H9 (cell line): Measurements from ENCODE around the gene PKN3. TPM values are rescaled to one million over a fixed set of nuclear protein-coding genes. Genes with fewer than 3 reads are reported as not detected.

ENCODE experiments used
- DNase-seq: peaks from one replicate; pipeline ENCODE4 v3.0.0-alpha.2; 2017
- H2AFZ ChIP-seq: one replicate; pipeline ENCODE4 v1.6.1; 2013; ENCODE audit warnings: mild to moderate bottlenecking, low read length, control low read depth, moderate library complexity
- H2AK5ac ChIP-seq: 2 replicates; pipeline ENCODE4 v1.6.1; 2013; ENCODE audit warnings: low read length, control low read depth, mixed read lengths; ENCODE audit not compliant: insufficient read length
- H2BK120ac ChIP-seq: one replicate; pipeline ENCODE4 v1.6.1; 2013; ENCODE audit warnings: low read depth, mild to moderate bottlenecking, low read length, control low read depth, inconsistent platforms; ENCODE audit not compliant: poor library complexity, severe bottlenecking
- H2BK12ac ChIP-seq: 2 replicates; pipeline ENCODE4 v1.6.1; 2013; ENCODE audit warnings: low read length, control low read depth, mixed read lengths, low read depth; ENCODE audit not compliant: insufficient read length
- H2BK15ac ChIP-seq: 2 replicates; pipeline ENCODE4 v1.6.1; 2013; ENCODE audit warnings: low read depth, low read length, control low read depth
- H2BK20ac ChIP-seq: one replicate; pipeline ENCODE4 v1.6.1; 2013; ENCODE audit warnings: low read depth, mild to moderate bottlenecking, low read length, control low read depth, inconsistent platforms; ENCODE audit not compliant: poor library complexity, severe bottlenecking
- H2BK5ac ChIP-seq: 2 replicates; pipeline ENCODE4 v1.6.1; 2013; ENCODE audit warnings: low read length, control low read depth, mixed read lengths; ENCODE audit not compliant: insufficient read length
- H3K14ac ChIP-seq: 2 replicates; pipeline ENCODE4 v1.6.1; 2013; ENCODE audit warnings: low read length, control low read depth; ENCODE audit not compliant: insufficient read depth
- H3K18ac ChIP-seq: 2 replicates; pipeline ENCODE4 v1.6.1; 2013; ENCODE audit warnings: low read depth, mild to moderate bottlenecking, mixed read lengths, low read length, control low read depth; ENCODE audit not compliant: insufficient read length
- H3K23ac ChIP-seq: 2 replicates; pipeline ENCODE4 v1.6.1; 2013; ENCODE audit warnings: low read length, control low read depth, mixed read lengths, low read depth; ENCODE audit not compliant: insufficient read length
- H3K23me2 ChIP-seq: 2 replicates; pipeline ENCODE4 v1.6.1; 2013; ENCODE audit warnings: low read depth, mild to moderate bottlenecking, mixed read lengths, low read length, control low read depth; ENCODE audit not compliant: insufficient read length, poor library complexity, severe bottlenecking
- H3K27ac ChIP-seq: 2 replicates; pipeline ENCODE4 v1.5.1; 2013; ENCODE audit warnings: low read length, control low read depth, mixed read lengths, low read depth; ENCODE audit not compliant: insufficient read length
- H3K27me3 ChIP-seq: 2 replicates; pipeline ENCODE4 v1.6.1; 2013; ENCODE audit warnings: low read length, control low read depth, inconsistent platforms; ENCODE audit not compliant: insufficient read depth
- H3K4ac ChIP-seq: 2 replicates; pipeline ENCODE4 v1.6.1; 2013; ENCODE audit warnings: low read depth, mild to moderate bottlenecking, control low read depth, inconsistent platforms, low read length, moderate library complexity
- H3K4me1 ChIP-seq: 2 replicates; pipeline ENCODE4 v1.6.1; 2013; ENCODE audit warnings: low read length, control low read depth, inconsistent platforms; ENCODE audit not compliant: insufficient read depth
- H3K4me2 ChIP-seq: 2 replicates; pipeline ENCODE4 v1.6.1; 2013; ENCODE audit warnings: low read length, control low read depth, mixed read lengths; ENCODE audit not compliant: insufficient read length, insufficient read depth
- H3K56ac ChIP-seq: 2 replicates; pipeline ENCODE4 v1.6.1; 2013; ENCODE audit warnings: low read depth, mild to moderate bottlenecking, mixed read lengths, low read length, control low read depth; ENCODE audit not compliant: insufficient read length
- H3K79me1 ChIP-seq: 2 replicates; pipeline ENCODE4 v1.6.1; 2013; ENCODE audit warnings: low read depth, mild to moderate bottlenecking, moderate library complexity, low read length, control low read depth, inconsistent platforms; ENCODE audit not compliant: insufficient read depth, poor library complexity, severe bottlenecking
- H3K79me2 ChIP-seq: 2 replicates; pipeline ENCODE4 v1.6.1; 2013; ENCODE audit warnings: low read length, control low read depth, inconsistent platforms; ENCODE audit not compliant: insufficient read depth
- H3K9ac ChIP-seq: 2 replicates; pipeline ENCODE4 v1.6.1; 2013; ENCODE audit warnings: low read length, control low read depth, mixed read lengths; ENCODE audit not compliant: insufficient read length; ENCODE audit errors: extremely low read depth
- H3K9me3 ChIP-seq: one replicate; pipeline ENCODE4 v1.6.1; 2013; ENCODE audit warnings: low read depth, low read length, inconsistent platforms; ENCODE audit not compliant: control insufficient read depth
- H3T11ph ChIP-seq: one replicate; pipeline ENCODE4 v1.6.1; 2013; ENCODE audit warnings: mild to moderate bottlenecking, low read length, control low read depth, inconsistent platforms
- H4K20me1 ChIP-seq: one replicate; pipeline ENCODE4 v1.6.1; 2013; ENCODE audit not compliant: control insufficient read depth, insufficient read length, insufficient read depth
- H4K5ac ChIP-seq: 2 replicates; pipeline ENCODE4 v1.6.1; 2013; ENCODE audit warnings: low read depth, mild to moderate bottlenecking, mixed read lengths, low read length, control low read depth; ENCODE audit not compliant: insufficient read length
- H4K8ac ChIP-seq: replicated peaks from 2 replicates; pipeline ENCODE4 v1.6.1; 2013; ENCODE audit warnings: low read length, control low read depth, mixed read lengths, low read depth; ENCODE audit not compliant: insufficient read length
- H4K91ac ChIP-seq: 2 replicates; pipeline ENCODE4 v1.6.1; 2013; ENCODE audit warnings: low read depth, mild to moderate bottlenecking, moderate library complexity, mixed read lengths, low read length, control low read depth; ENCODE audit not compliant: insufficient read length
- H3K27ac Mint-ChIP-seq, 3 experiments: 2 replicates in 2 of 3; 3 replicates in 1 of 3; pipeline ENCODE4 v1.8.0; 2020 to 2021; ENCODE audit warnings: mixed read lengths in 3 of 3, mild to moderate bottlenecking in 1 of 3, moderate library complexity in 1 of 3
- H3K27me3 Mint-ChIP-seq: 2 replicates; pipeline ENCODE4 v1.8.0; 2021; ENCODE audit warnings: low read depth, mild to moderate bottlenecking, moderate library complexity, mixed read lengths
- H3K36me3 Mint-ChIP-seq, 3 experiments: 2 replicates in 2 of 3; 3 replicates in 1 of 3; pipeline ENCODE4 v1.8.0; 2020 to 2021; ENCODE audit warnings: low read depth in 3 of 3, mixed read lengths in 3 of 3; ENCODE audit not compliant: insufficient read depth in 1 of 3
- H3K4me1 Mint-ChIP-seq, 2 experiments: 2 replicates each; pipeline ENCODE4 v1.8.0; 2020; ENCODE audit warnings: mixed read lengths in 2 of 2
- H3K4me3 Mint-ChIP-seq, 2 experiments: 2 replicates in 1 of 2; 3 replicates in 1 of 2; pipeline ENCODE4 v1.8.0; 2020 to 2021; ENCODE audit warnings: mild to moderate bottlenecking in 2 of 2, mixed read lengths in 2 of 2, moderate library complexity in 1 of 2
- H3K9me3 Mint-ChIP-seq, 2 experiments: 2 replicates in 1 of 2; 3 replicates in 1 of 2; pipeline ENCODE4 v1.8.0; 2020; ENCODE audit warnings: mild to moderate bottlenecking in 2 of 2, mixed read lengths in 2 of 2, moderate library complexity in 1 of 2
- WGBS: extraction: QIAGEN DNeasy Blood & Tissue Kit; methylation state at CpG from one replicate; pipeline ENCODE4 v1.1.7; 2013; ENCODE audit warnings: missing lambda C conversion rate, low lambda C conversion rate, mixed read lengths; ENCODE audit not compliant: insufficient read length; ENCODE audit errors: extremely low coverage; 5-methylcytosine and 5-hydroxymethylcytosine counted together
- total RNA-seq: library from RNA; stranded (reverse); gene quantifications from 2 replicates; pipeline ENCODE4 v1.2.1, GENCODE V29; 2021
- TF ChIP-seq, protein P1 (sequence below): fragments of 200-600 bp; sonication (generic); conservative IDR thresholded peaks from 3 replicates; pipeline ENCODE4 v1.8.0; 2021; ENCODE audit warnings: antibody characterized with exemption, mild to moderate bottlenecking

The PKN3 gene
- total RNA-seq, 1 experiment from 2014 or later: 25.0 TPM

DNA sequence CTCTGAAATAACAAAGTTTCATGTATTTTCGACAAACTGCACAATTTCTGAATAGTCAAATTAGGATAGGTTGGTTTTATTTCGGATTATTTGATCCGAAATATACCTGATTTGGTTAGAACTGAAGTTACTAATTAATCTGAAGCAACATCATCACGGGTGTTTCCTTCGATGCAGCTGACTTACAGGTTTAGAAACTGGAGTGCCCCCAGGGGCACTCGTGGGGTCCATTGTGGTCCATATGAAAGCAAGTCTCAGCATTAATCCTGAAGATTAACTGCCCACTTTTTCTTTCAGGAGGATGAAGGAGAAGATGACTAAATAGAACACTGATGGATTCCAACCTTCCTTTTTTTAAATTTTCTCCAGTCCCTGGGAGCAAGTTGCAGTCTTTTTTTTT lies 8.0 kb upstream of the PKN3 start:
- H3K4me3 Mint-ChIP-seq: no peak overlapping the region
- no peak overlapping the region for H3K4ac ChIP-seq

More for the DNA sequence above, 8.0 kb upstream of the PKN3 start:
- H3K79me1 ChIP-seq: no peaks in the 10 kb centered on the region
- peaks cover 14% of the 10 kb centered on the region; the same call in 1 of the 2 replicates for H3K79me2 ChIP-seq
- H3K14ac ChIP-seq: no peak overlapping the region
- no peaks in the 10 kb centered on the region for H3K9me3 ChIP-seq
- H4K20me1 ChIP-seq: no peaks in the 10 kb centered on the region
- no CpG with 5 or more reads among the region's 6 CpGs for whole genome bisulfite sequencing
- H2BK12ac ChIP-seq: no peak overlapping the region
- no peak overlapping the region for H3K27ac ChIP-seq
- H4K5ac ChIP-seq: no peak overlapping the region
- no peaks in the 10 kb centered on the region for H3K4me1 ChIP-seq
- no peak overlapping the region for H3T11ph ChIP-seq
- peaks cover 0 to 5% of the 10 kb centered on the region in 2 experiments; a peak in 2 of 5 replicates for H3K9me3 Mint-ChIP-seq
- H3K23me2 ChIP-seq: peaks cover 5% of the 10 kb centered on the region
- no peak overlapping the region for H3K9ac ChIP-seq
- H2BK15ac ChIP-seq: no peak overlapping the region
- TF ChIP-seq, protein P1, sequence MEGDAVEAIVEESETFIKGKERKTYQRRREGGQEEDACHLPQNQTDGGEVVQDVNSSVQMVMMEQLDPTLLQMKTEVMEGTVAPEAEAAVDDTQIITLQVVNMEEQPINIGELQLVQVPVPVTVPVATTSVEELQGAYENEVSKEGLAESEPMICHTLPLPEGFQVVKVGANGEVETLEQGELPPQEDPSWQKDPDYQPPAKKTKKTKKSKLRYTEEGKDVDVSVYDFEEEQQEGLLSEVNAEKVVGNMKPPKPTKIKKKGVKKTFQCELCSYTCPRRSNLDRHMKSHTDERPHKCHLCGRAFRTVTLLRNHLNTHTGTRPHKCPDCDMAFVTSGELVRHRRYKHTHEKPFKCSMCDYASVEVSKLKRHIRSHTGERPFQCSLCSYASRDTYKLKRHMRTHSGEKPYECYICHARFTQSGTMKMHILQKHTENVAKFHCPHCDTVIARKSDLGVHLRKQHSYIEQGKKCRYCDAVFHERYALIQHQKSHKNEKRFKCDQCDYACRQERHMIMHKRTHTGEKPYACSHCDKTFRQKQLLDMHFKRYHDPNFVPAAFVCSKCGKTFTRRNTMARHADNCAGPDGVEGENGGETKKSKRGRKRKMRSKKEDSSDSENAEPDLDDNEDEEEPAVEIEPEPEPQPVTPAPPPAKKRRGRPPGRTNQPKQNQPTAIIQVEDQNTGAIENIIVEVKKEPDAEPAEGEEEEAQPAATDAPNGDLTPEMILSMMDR: no peak
- no peak overlapping the region for H2AK5ac ChIP-seq
- no peak overlapping the region for H4K8ac ChIP-seq
- H2BK120ac ChIP-seq: no peak overlapping the region
- no peak overlapping the region for H4K91ac ChIP-seq
- DNase-seq: no peak
- no peak overlapping the region for H3K18ac ChIP-seq
- peaks cover 11 to 16% of the 10 kb centered on the region in 2 experiments for H3K4me1 Mint-ChIP-seq
- no peak overlapping the region for H2BK5ac ChIP-seq
- H3K27me3 ChIP-seq: no peaks in the 10 kb centered on the region
- H3K36me3 Mint-ChIP-seq: peaks cover 55 to 75% (median 65%) of the 10 kb centered on the region in 3 experiments
- no peak overlapping the region for H3K56ac ChIP-seq
- no peak overlapping the region for H3K4me2 ChIP-seq
- peak overlapping the region in 1 of 3 experiments; percentile 63; a peak in 1 of 7 replicates for H3K27ac Mint-ChIP-seq
- H3K23ac ChIP-seq: no peak overlapping the region
- H3K27me3 Mint-ChIP-seq: peaks cover 2% of the 10 kb centered on the region; the same call in 1 of the 2 replicates
- no peak overlapping the region for H2AFZ ChIP-seq
- H2BK20ac ChIP-seq: no peak overlapping the region
